ENCODE data around the gene PUS7.
"Not testable (repeated sequence)": the region's sequence is repeated elsewhere in the genome, so short reads cannot be mapped to it uniquely, and the experiment has no call there.

Gene PUS7

DNA sequence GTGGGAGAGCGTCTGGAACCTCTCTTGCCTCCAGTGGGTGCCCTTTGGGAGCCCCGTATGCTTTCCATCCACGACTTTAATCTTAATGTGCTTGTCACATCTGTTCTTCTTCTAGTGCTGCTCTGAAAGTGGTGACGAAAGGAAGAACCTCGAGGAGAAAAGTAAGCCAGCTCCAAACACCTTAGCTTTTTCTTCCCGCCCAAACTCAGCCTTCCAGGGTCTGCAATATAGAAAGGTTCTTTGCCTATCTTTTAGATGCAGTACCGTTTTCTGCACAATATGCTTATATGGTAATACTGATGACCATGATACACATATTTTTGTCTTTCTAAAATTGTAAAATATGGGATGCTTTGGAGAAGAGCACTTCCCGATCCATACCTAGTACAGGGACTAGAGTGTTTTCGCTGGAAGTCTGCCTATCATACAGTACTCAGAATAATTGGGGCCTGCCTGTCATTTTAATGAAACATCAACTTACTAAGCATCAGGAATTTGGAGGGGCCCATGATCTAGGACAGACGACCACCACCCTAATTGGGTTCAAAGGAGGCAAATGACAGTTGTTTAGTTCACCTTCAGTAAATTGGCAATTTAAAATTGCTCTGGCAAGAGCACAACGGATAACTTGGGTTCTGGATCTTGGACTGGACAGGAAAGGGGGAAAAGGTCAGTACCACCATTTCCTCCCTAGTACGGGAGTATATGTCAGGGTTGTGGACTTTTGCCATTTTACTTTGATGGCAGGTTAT lies 10.8 kb upstream of the PUS7 start:
- no peak overlapping the region for H3K27ac ChIP-seq
- peak overlapping the region; percentile 81 for H3K4me3 ChIP-seq (ENCODE audit: low read depth, low read length)
- no peak for DNase-seq
- in situ Hi-C loops (cut with HindIII; ENCODE audit: low pct_ligation_motif_present, low sequenced_read_pairs): no loop called here
- H3K27me3 ChIP-seq (replicated peaks): no peaks in the 10 kb centered on the region
- H3K36me3 ChIP-seq (replicated peaks): peaks cover 21% of the 10 kb centered on the region
- TF ChIP-seq CTCF (IDR thresholded peaks at IDR 0.05; ENCODE audit: low read depth, low read length, missing control alignments): no peak

- H3K4me3 ChIP-seq (ENCODE audit: low read depth, low read length): peak within 1 kb of the TSS; percentile 81
- in situ Hi-C loops (cut with HindIII; ENCODE audit: low pct_ligation_motif_present, low sequenced_read_pairs): no loop called here
These were observed 10.0 kb upstream of the PUS7 start, which contains the start of gene RINT1 for GRCh38 chr7:105531792-105532671. Gene RINT1, plus strand, starts transcription at chr7:105532201. Its CDS starts 115 bp downstream, at chr7:105532316.

DNA sequence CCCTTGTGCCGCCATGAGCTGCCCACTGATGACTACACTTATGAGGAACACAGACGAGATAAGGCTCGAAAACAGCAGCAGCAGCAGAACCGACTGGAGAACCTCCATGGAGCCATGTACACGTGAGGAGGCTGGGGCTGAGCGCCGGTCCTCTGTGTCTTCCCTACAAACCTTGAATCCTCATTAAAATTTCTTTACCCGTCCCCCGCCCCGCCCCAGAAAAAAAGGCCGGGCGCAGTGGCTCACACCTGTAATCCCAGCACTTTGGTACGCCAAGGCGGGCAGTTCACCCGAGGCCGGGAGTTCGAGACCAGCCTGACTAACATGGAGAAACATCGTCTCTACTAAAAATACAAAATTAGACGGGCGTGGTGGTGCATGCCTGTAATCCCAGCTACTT lies 8.5 kb upstream of the PUS7 start:
- in situ Hi-C loops (cut with HindIII; ENCODE audit: low pct_ligation_motif_present, low sequenced_read_pairs): no loop called here
- Histone ChIP-seq H3K4me3 (ENCODE audit: low read depth, low read length) (no peak overlapping the region), H3K36me3 (replicated peaks) (peaks cover 6% of the 10 kb centered on the region), H3K27me3 (replicated peaks) (no peaks in the 10 kb centered on the region), H3K27ac (no peak overlapping the region)
- DNase-seq: no peak
- no peak for TF ChIP-seq CTCF (IDR thresholded peaks at IDR 0.05; ENCODE audit: low read depth, low read length, missing control alignments)

More at GRCh38 chr7:105531792-105532671, 10.0 kb upstream of the PUS7 start, which contains the start of gene RINT1:
- peak within 1 kb of the TSS; percentile 36 for H3K27ac ChIP-seq
- H3K36me3 ChIP-seq (replicated peaks): peaks cover 15% of the 10 kb centered on the region
- peak; percentile 91 for DNase-seq
- peak; percentile 88 for TF ChIP-seq CTCF (IDR thresholded peaks at IDR 0.05; ENCODE audit: low read depth, low read length, missing control alignments)
- no peaks in the 10 kb centered on the region for H3K27me3 ChIP-seq (replicated peaks)

DNA sequence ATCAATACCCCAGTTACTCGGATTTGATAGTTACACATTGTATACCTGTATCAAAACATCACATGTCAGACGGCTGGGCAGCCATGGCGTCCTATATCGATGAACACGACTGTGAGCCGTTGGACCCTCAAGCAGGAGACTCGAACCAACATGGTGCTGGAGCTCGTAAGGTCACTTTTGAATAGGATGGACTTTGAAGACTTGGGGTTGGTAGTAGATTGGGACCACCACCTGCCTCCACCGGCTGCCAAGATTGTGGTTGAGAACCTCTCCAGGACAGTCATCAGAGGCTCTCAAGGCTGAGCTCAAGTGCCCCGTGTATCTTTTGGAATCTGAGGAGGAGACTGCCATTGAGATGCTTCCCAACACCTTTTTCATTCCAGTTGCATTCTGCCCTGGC lies 8.1 kb upstream of the PUS7 start:
- H3K36me3 ChIP-seq (replicated peaks): peaks cover 2% of the 10 kb centered on the region
- H3K4me3 ChIP-seq (ENCODE audit: low read depth, low read length): no peak overlapping the region
- no peaks in the 10 kb centered on the region for H3K27me3 ChIP-seq (replicated peaks)
- DNase-seq: no peak
- in situ Hi-C loops (cut with HindIII; ENCODE audit: low pct_ligation_motif_present, low sequenced_read_pairs): no loop called here
- no peak for TF ChIP-seq CTCF (IDR thresholded peaks at IDR 0.05; ENCODE audit: low read depth, low read length, missing control alignments)
- H3K27ac ChIP-seq: no peak overlapping the region

DNA sequence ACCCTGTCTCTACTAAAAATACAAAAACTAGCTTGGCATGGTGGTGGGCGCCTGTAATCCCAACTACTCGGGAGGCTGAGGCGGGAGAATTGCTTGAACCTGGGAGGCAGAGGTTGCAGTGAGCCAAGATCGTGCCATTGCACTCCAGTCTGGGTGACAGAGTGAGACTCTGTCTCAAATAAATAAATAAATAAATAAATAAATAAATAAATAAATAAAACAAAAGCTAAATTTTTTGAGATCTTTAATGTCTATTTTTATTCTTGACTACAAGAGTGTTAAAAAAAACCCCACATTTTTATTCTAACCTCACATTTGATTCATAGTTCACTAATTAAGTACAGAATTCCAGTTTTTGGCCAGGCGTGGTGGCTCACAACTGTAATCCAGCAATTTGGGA lies 5.7 kb upstream of the PUS7 start:
- H3K27ac ChIP-seq; H3K36me3 ChIP-seq (replicated peaks); H3K27me3 ChIP-seq (replicated peaks); H3K4me3 ChIP-seq (ENCODE audit: low read depth, low read length); in situ Hi-C loops (cut with HindIII; ENCODE audit: low pct_ligation_motif_present, low sequenced_read_pairs); DNase-seq: not testable (repeated sequence)

- in situ Hi-C loops (cut with HindIII; ENCODE audit: low pct_ligation_motif_present, low sequenced_read_pairs): no loop called here
- no peak overlapping the region for H3K27ac ChIP-seq
- no peak for TF ChIP-seq CTCF (IDR thresholded peaks at IDR 0.05; ENCODE audit: low read depth, low read length, missing control alignments)
- H3K36me3 ChIP-seq (replicated peaks): no peaks in the 10 kb centered on the region
- DNase-seq: no peak
- no peak overlapping the region for H3K4me3 ChIP-seq (ENCODE audit: low read depth, low read length)
- no peaks in the 10 kb centered on the region for H3K27me3 ChIP-seq (replicated peaks)
These were observed 2.8 kb upstream of the PUS7 start for GRCh38 chr7:105524840-105525239.

DNA sequence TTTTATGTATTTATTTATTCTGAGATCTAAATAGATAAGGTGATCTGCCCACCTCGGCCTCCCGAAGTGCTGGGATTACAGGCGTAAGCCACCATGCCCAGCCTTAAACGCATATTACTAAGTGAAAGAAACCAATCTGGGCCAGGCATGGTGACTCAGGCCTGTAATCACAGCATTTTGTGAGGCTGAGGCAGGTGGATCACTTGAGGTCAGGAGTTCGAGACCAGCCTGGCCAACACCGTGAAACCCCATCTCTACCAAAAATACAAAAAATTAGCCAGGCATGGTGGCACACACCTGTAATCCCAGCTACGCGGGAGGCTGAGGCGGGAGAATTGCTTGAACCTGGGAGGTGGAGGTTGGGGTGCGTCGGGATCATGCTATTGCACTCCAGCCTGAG lies 2.4 kb upstream of the PUS7 start:
- not testable (repeated sequence) for H3K27me3 ChIP-seq (replicated peaks); DNase-seq; H3K27ac ChIP-seq

More for the DNA sequence above, 2.4 kb upstream of the PUS7 start:
- H3K4me3 ChIP-seq (ENCODE audit: low read depth, low read length); H3K36me3 ChIP-seq (replicated peaks); in situ Hi-C loops (cut with HindIII; ENCODE audit: low pct_ligation_motif_present, low sequenced_read_pairs): not testable (repeated sequence)
